Activated CD8-positive, alpha-beta T cell treated with anti-CD3 and anti-CD28 coated beads for 36 hours (primary cell): ENCODE data around the gene TCF12. TPM values are rescaled to one million over a fixed set of nuclear protein-coding genes. Genes with fewer than 3 reads are reported as not detected.

ENCODE experiments used
- ATAC-seq: fragments of 200-7000 bp; cut with Tn5 transposase; one replicate; pipeline ENCODE4 v1.10.0; 2021; ENCODE audit warnings: mild to moderate bottlenecking, moderate library complexity
- CTCF ChIA-PET: fragments of 350-600 bp; sonication (Branson Sonifier 250); formaldehyde crosslinking; loops from one replicate; lab custom pipeline; 2021; ENCODE audit warnings: antibody characterized with exemption; lab: Charles Lee
- POLR2A ChIA-PET: fragments of 350-600 bp; sonication (Branson Sonifier 250); formaldehyde crosslinking; loops from one replicate; lab custom pipeline; 2021; ENCODE audit warnings: antibody characterized with exemption; lab: Charles Lee
- DNase-seq: peaks from one replicate; pipeline ENCODE4 v3.0.0-alpha.2; 2020
- H3K27ac Mint-ChIP-seq: one replicate; pipeline ENCODE4 v1.8.0; 2021; ENCODE audit warnings: mild to moderate bottlenecking, mixed read lengths
- H3K27me3 Mint-ChIP-seq: one replicate; pipeline ENCODE4 v1.8.0; 2021; ENCODE audit warnings: mixed read lengths
- H3K36me3 Mint-ChIP-seq: one replicate; pipeline ENCODE4 v1.8.0; 2021; ENCODE audit warnings: low read depth, mixed read lengths
- H3K4me1 Mint-ChIP-seq: one replicate; pipeline ENCODE4 v1.8.0; 2021; ENCODE audit warnings: low read depth, mixed read lengths
- H3K4me3 Mint-ChIP-seq: one replicate; pipeline ENCODE4 v1.8.0; 2021; ENCODE audit warnings: mild to moderate bottlenecking, moderate library complexity, mixed read lengths
- H3K9me3 Mint-ChIP-seq: one replicate; pipeline ENCODE4 v1.8.0; 2021; ENCODE audit warnings: mixed read lengths
- CTCF ChIP-seq: fragments of 200-600 bp; IDR thresholded peaks from one replicate; pipeline ENCODE4 v1.8.0; 2022; ENCODE audit warnings: antibody characterized with exemption, mild to moderate bottlenecking
- intact Hi-C: fragments of 100-400 bp; cut with micrococcal nuclease; formaldehyde crosslinking; loops from one replicate; pipeline ENCODE4 v1.10.0; 2022
- total RNA-seq, 2 experiments: library from RNA; stranded (reverse); gene quantifications; one replicate each; pipeline ENCODE4 v1.2.3, GENCODE V29; 2021

The TCF12 gene
- total RNA-seq, 2 experiments from 2014 or later = 60.5 to 67.4 TPM

GRCh38 chr15:56910801-56911200 lies 7.6 kb upstream of the TCF12 start:
- Mint-ChIP-seq H3K9me3 (no peaks in the 10 kb centered on the region), H3K4me3 (no peak overlapping the region), H3K27me3 (no peaks in the 10 kb centered on the region), H3K27ac (no peak overlapping the region), H3K4me1 (peaks cover 15% of the 10 kb centered on the region), H3K36me3 (no peaks in the 10 kb centered on the region)
- POLR2A ChIA-PET = no interaction called here
- TF ChIP-seq CTCF = no peak
- intact Hi-C loops = loop anchor here (10.0 kb wide), 1 partner anchor 54 kb away; no protein-coding TSS in a partner anchor
- CTCF ChIA-PET = no interaction called here
- DNase-seq (no peak), ATAC-seq (no peak)

DNA sequence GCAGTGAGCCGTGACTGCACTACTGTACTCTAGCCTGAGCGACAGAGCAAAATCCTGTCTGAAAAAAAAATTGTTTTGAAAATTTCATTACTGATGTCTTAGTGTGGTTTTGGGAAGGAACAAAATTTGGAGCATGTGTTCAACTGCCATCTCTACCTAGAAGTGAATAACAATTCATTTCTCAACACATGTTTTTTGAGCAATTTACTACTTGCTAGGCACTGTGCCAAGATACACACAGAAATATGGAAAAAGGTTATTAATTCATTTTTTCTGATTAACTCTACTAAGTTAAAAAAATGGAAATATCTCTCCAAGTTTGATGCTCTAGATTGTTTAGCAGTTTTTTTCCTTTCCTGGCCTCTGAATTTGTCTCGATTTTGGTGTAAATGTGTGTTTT lies 5.2 kb upstream of the TCF12 start:
- no peak for ATAC-seq

DNA sequence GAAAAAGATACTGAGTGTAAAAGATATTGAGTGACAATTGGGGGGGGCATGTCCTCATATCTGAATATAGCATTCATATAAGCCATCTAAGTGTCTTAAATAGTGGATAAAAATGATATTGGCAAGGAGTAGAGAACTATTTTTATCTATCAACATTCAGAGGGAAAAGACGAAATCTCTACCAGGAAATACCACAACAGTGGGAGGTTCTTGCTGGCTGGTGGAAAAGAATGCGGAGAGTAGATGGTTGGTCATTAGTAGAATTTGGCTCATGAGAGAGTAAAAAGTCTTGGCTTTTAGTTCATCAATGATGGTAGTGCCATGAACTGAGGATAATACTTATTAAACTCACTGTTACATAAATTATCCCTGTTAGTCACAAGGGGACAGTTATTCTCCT lies 4.8 kb upstream of the TCF12 start:
- no peak overlapping the region for H3K4me3 Mint-ChIP-seq
- ATAC-seq (no peak), DNase-seq (no peak)
- no peaks in the 10 kb centered on the region for H3K9me3 Mint-ChIP-seq
- intact Hi-C loops = loop anchor here (10.0 kb wide), 1 partner anchor 51 kb away; no protein-coding TSS in a partner anchor
- H3K27me3 Mint-ChIP-seq = no peaks in the 10 kb centered on the region
- H3K36me3 Mint-ChIP-seq = peaks cover 5% of the 10 kb centered on the region
- ChIA-PET CTCF (no interaction called here), POLR2A (no interaction called here)
- TF ChIP-seq CTCF = no peak
- H3K4me1 Mint-ChIP-seq = peaks cover 16% of the 10 kb centered on the region
- no peak overlapping the region for H3K27ac Mint-ChIP-seq

More for the DNA sequence above, 5.2 kb upstream of the TCF12 start:
- Mint-ChIP-seq H3K4me1 (peaks cover 16% of the 10 kb centered on the region), H3K27me3 (no peaks in the 10 kb centered on the region), H3K9me3 (no peaks in the 10 kb centered on the region), H3K27ac (no peak overlapping the region), H3K36me3 (peaks cover 5% of the 10 kb centered on the region), H3K4me3 (no peak overlapping the region)
- intact Hi-C loops = loop anchor here (10.0 kb wide), 1 partner anchor 52 kb away; no protein-coding TSS in a partner anchor
- DNase-seq = no peak
- CTCF ChIA-PET = no interaction called here
- POLR2A ChIA-PET = no interaction called here
- no peak for TF ChIP-seq CTCF

- H3K4me3 Mint-ChIP-seq = no peak overlapping the region
- CTCF ChIA-PET = no interaction called here
Observed at GRCh38 chr15:56915888-56916287, 2.6 kb upstream of the TCF12 start.

More at GRCh38 chr15:56915888-56916287, 2.6 kb upstream of the TCF12 start:
- H3K4me1 Mint-ChIP-seq = peaks cover 26% of the 10 kb centered on the region
- ATAC-seq (no peak), DNase-seq (no peak)
- H3K36me3 Mint-ChIP-seq = peaks cover 14% of the 10 kb centered on the region
- no peaks in the 10 kb centered on the region for H3K9me3 Mint-ChIP-seq
- POLR2A ChIA-PET = no interaction called here
- H3K27me3 Mint-ChIP-seq = no peaks in the 10 kb centered on the region
- no peak for TF ChIP-seq CTCF
- no peak overlapping the region for H3K27ac Mint-ChIP-seq
- intact Hi-C loops = loop anchor here (10.0 kb wide), 1 partner anchor 49 kb away; no protein-coding TSS in a partner anchor
